Frontal cortex (tissue), 4 donors: ENCODE data around the gene EHBP1. TPM values are rescaled to one million over a fixed set of nuclear protein-coding genes. Genes with fewer than 3 reads are reported as not detected.
A peak's percentile ranks its signal among the peaks of the same experiment; 100 is the strongest.
"Not testable (repeated sequence)": the region's sequence is repeated elsewhere in the genome, so short reads cannot be mapped to it uniquely, and the experiment has no call there.

Source experiments
- DNase-seq, 2 donors: peaks; one replicate each; pipeline ENCODE4 v3.0.0; 2012; ENCODE audit warnings: low spot score in 2 of 2
- FAIRE-seq: peaks from 2 replicates; lab custom pipeline; 2012; peaks lifted over from hg19 to GRCh38; lab: Jason Lieb, UNC
- total RNA-seq: library from RNA; depleted of rRNA; stranded (reverse); fragments of >200 nt; gene quantifications from one replicate; pipeline ENCODE4 v1.2.3, GENCODE V29; 2014
- donor health status: control.
- donor health status: control.
- donor health status: control.

The EHBP1 gene
- total RNA-seq, 1 donor from 2014 or later = 127 TPM

DNA sequence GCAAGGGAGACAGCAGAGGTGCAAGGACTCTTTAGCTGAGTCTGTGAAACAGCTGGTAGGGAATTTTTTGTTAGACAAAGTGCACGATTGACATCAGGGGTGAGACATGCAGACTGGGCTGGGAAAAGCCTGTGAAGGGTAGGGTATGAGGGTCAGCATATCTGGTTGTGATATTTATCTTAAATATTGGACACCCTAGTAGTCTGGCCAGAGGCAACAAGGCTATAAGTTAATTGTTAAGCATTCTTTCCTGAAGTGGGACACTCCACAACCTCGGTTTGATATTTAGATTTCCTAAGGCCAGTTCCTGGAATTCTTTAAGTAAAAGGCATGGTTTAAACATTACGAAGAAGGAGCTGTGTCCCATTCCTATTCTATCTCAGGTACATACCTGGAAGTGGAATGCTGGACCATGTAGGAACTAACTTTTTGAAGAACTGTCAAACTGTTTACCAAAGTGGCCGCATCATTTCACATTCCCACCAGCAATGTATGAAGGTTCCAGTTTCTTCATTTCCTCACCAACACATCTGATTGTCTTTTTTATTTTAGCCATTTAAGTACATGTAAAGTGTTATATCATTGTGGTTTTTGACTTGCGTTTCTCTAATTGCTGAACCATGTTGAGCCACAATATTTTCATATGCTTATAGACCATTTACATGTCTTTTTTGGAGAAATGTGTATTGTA lies 22.5 kb downstream of the EHBP1 start:
- DNase-seq (no peak), FAIRE-seq (no peak)

DNA sequence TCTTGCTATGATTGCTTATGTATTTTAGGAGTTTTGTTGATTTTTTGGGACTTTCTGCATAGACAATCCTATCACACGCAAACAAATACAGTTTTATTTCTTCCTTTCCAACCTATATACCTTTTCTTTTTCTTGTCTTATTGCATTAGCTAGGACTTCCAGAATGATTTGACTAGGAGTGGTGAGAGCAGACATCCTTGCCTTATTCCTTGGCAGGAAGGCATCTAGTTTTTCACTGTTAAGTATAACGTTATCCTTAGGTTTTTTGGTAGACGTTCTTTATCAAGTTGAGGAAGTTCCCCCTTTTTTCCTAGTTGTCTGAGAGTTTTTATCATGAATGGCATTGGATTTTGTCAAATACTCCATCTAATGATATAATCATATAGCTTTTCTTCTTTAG lies 25.8 kb downstream of the EHBP1 start:
- FAIRE-seq (no peak), DNase-seq (no peak)

DNA sequence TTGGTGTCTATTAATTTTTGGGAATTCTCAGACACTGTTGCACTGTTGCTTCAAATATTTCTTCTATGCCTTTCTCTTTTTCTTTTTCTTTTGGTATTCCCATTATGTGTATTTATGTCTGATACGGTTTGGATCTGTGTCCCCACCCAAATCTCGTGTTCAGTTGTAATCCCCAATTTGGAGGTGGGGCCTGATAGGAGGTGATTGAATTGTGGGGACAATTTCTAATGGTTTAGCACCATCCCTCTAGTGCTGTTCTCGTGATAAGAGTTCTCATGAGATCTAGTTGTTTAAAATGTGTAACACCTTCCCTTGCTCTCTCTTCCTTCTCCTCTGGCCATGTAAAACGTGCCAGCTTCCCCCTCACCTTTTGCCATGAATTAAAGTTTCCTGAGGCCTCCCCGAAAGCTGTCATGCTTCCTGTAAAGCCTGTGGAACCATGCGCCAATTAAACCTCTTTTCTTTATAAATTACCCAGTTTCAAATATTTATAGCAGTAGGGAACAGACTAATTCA lies 26.8 kb downstream of the EHBP1 start:
- DNase-seq (no peak), FAIRE-seq (no peak)

DNA sequence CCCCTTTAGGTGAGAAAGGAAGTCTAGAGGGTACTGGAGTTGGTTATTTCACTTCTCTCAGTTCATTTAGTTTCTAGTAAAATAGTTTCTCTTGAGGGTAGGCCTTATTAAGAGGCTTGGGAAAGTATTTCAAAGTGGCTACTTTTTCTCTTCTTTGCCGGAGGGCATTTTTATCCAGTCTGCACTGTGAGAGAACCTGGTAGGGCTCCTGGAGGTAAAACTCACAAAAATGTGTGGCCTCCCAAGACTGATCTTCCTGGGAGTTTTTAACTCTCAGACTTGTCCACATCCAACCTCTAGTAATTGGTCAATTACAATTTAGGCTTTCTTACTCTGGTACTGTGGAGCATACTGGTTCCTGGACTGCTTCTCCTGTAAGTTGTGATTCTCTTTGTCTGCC lies 28.0 kb downstream of the EHBP1 start:
- DNase-seq (no peak), FAIRE-seq (no peak)

DNA sequence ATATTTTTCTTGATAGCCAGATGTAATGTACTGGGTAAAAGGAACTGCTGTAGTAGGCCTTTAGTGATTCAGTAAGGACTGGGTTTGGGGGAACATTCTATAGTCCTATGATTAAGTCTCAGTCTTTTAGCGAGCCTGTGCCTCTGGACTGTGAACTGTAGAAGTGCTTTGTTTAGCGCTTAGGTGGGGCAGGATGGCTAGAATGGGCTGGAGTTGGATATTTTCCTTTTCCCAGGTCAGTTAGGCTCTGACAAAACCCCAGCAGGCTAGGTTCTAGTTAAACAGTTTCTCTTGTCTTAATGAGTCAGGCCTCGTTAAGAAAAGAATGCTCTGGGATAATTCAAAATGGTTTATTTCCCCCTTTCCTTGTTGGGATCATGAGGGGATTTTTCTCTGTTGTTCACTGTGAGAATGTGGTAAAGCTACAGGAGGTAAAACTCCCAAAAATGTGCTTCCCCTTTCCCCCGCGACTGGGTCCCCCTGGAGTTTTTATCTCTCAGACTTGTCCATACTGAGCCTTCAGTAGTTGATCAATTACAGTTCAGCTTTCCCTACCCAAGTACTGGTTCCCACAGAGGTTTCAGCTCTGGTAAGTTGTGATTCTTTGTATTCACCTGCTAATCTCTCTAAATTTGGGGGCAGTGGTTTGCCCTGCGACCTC lies 31.5 kb downstream of the EHBP1 start:
- FAIRE-seq (no peak), DNase-seq (no peak)

DNA sequence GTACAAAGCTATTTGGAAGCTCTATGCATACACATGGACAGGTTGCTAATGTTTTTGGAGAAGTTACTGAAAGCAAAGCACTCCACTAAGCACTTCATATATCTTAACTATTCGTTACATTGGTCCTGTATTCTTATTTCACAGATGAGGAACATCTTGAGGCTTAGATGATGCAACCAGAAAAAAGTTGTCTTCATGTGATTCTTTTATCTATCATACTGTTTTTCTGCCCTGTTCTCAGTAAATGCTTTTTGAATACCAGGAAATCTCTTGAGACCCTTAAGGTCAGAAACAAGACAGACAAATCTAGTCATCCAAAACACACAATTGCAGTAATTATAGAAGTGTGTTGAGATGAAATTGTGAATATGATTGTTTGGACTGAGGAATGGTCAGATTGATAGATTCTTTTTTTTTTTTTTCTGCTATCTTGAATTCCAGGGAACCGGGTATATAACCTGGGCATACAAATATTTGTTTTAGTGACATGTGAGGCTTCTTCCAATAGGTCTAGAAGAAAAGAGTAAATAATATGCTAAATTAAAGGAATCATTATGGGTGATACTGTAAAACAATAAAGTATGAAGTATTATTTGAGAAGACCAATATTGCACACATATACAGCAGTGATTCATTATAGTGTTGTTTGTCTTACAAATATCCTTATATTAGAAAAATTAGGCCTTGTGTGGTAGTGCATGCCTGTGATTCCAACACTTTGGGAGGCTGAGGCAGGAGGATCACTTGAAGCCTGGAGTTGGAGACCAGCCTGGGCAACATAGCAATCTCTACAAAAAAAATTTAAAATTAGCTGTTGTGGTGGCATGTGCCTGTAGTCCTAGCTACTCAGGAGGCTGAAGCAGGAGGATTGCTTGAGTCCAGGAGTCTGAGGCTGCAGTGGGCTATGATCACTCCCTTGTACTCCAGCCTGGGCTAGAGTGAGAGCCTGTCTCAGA lies 33.7 kb downstream of the EHBP1 start:
- FAIRE-seq (no peak), DNase-seq (no peak)

DNA sequence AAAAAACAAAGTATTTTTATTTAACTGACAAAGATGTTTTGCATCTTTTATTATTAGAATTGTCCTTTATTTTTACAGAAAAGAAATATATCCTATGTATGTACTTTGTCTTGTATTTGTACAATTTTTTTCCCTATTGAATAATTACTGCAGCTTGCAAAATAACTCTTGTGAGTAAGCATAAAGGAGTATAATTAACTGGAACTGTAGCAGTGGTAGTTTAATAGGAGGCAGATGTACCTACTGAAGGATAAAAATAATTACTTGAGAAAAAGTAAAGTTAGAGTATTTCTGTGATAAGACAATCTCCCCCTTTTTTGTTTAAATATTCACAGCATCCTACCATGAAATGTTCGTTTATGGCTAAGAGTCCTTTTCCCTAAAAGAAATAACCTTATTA lies 34.7 kb downstream of the EHBP1 start:
- FAIRE-seq (peak; percentile 85), DNase-seq (no peak)

DNA sequence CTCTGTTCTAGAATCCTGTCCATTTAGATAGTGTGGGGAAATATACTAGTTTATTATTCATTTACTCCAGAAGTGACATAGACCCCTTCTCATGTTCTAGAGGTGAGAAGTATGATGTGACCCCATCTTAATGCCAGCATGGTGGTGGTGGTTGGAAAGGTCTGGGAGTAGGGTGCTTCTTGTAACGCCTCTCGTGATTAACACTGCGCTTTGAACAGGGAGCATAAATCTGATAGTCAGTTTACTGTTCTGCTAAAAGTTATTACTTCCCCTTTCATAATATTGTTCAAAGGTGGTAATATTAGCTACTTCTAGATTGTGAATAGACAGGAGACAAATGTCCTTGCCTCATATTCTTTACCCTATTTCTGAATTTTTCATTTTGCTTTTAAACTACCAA lies 35.6 kb downstream of the EHBP1 start:
- DNase-seq (no peak), FAIRE-seq (no peak)

DNA sequence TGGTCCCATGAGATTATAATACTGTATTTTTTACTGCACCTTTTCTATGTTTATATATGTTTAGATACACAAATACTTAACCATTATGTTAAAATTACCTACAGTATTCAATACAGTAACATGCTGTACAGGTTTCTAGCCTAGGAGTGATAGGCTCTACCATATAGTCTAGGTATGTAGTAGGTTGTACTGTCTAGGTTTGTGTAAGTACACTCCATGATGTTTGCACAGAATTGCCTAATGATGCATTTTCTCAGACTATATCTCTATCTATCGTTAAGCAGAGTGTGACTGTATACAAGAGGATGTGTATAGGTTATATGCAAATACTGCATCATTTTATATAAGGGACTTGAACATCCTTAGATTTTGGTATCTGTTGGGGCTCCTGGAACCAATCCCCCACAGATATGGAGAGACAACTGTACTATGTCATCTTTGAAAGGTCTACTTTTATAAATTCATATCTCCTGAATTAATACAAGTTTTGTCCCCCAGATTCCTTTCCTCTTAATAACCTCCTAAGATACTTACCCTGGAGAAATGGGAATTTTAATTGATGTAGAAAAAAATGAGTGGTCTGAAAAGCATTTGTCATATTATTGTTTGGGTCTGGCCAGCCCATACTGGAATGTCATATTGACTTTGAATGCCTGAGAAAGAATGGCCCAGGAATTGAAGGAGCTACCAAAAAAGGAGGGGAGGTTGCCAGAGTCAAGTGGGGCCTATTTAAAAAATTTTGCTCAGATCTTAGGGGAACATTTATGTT lies 36.6 kb downstream of the EHBP1 start:
- FAIRE-seq (no peak), DNase-seq (no peak)

DNA sequence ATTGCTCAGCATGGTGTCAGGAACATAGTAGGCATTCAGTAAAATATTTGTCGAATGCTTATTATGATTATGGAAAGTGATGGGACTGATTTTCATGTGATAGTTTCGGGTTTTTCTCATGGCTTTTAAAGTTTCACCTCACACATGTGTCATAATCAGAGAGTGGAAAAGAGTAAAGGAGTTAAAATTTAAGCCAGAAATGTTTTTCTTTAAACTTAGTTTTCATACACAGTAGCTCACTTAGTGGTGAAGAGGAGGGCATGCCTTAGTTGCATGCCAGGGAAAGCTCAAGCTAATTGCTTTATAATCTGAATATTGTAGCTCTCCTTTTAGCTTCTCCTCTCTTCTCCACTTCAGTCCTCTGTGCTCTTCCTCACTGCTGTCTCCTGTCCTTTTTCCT lies 38.0 kb downstream of the EHBP1 start:
- FAIRE-seq (no peak), DNase-seq (no peak)

DNA sequence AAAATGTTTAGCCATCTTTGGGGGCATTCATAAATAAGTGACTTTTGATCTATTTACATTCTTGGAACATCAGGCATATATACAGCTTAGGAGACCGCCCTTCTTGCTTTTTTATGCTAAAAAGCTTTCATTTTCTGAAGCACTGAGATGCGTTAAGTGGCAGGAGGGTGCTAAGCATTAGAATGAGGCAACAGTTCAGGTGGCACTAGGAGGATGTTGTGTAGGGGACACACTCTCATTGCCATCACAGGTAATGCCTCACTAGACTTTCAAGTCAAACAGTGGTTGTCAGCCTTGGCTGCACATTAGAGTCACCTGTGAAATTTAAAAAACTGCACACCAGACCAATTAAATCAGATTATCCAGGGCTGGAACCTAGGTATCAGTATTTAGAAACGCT lies 39.1 kb downstream of the EHBP1 start:
- DNase-seq (no peak), FAIRE-seq (no peak)

DNA sequence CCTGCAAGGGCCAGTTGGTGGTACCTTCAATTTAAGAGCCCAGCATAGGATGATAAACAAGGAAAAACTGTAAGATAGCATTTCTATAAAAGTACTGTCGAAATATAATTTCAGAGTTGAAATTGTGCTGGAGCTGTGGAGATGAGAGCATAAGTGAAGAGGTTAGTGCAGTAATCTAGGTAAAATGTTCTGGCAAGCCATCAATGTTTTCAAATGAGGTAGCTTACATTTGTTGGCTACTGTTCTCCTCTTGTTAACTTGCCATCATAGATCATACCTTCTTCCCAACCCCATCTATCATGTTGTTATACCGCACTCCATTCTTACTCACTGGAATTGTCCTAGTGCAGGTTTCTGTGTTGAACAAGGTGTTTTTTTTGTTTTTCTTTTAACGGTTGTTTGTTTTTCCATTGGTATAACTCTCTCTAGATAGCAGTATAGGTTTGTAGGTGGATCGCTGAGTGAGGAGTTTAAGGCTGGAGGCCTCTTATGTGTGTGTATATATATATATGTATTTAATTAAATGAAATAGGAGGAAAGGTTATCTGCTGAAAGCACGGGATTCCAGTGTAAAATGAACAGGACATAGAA lies 40.5 kb downstream of the EHBP1 start:
- no peak for FAIRE-seq

DNA sequence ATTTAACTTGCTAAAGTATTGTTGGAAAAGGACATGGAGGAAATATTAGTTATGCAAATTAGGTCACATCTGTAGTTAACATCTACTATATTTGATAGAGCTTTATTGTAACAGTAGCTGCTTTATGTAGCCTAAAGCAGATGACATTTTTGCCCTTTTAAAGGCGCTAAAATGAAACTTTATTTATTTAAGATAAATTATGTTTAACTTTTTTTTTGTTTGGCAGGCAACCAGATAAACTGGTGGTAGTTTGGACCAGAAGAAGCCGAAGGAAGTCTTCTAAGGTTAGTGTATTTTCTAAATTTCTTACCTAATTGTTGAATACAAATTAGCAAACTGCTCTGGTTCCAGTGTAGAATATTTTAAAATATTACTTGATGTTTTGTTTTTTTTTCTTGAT lies 41.7 kb downstream of the EHBP1 start:
- no peak for DNase-seq
- FAIRE-seq = no peak

More for the DNA sequence above, 40.5 kb downstream of the EHBP1 start:
- no peak for DNase-seq

DNA sequence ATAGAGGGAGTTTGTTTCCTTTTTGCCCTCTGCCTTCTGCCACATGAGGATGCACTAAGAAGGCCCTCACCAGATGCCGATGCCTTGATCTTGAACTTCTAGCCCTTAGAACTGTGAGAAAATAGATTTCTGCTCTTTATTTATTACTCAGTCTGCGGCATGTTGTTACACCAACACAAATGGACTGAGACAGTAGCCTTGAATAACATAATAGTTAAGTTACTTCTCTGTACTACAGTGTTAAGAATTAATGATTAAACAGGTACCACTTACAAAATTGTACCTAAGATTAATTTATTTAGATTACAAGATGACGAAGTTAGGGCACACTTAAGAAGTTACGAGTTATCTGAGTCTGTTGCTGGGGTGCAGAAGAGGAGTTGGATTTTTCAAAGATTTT lies 42.4 kb downstream of the EHBP1 start:
- FAIRE-seq = no peak
- DNase-seq = no peak

DNA sequence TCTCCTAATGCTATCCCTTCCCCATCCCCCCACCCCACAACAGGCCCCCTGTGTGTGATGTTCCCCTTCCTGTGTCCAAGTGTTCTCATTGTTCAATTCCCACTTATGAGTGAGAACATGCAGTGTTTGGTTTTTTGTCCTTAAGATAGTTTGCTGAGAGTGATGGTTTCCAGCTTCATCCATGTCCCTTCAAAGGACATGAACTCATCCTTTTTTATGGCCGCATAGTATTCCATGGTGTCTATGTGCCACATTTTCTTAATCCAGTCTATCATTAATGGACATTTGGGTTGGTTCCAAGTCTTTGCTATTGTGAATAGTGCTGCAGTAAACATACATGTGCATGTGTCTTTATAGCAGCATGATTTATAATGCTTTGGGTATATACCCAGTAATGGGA lies 43.6 kb downstream of the EHBP1 start:
- not testable (repeated sequence) for FAIRE-seq, DNase-seq

DNA sequence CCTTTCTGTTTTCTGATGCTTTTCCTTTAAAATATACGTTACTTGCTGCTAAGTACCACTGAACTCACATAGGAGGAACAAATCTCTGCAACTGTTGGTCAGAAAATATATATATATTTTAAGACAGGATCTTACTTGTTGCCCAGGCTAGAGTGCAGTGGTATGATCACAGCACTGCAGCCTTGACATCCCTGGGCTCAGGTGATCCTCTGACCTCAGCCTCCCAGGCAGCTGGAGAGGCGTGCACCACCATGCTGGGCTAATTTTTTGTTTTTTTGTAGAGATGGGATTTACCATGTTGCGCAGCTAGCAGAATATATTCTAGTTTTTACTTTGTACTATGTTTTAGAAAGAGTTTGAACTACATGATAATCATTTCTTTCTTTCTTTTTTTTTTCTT lies 51.5 kb downstream of the EHBP1 start:
- no peak for DNase-seq
- FAIRE-seq = no peak

DNA sequence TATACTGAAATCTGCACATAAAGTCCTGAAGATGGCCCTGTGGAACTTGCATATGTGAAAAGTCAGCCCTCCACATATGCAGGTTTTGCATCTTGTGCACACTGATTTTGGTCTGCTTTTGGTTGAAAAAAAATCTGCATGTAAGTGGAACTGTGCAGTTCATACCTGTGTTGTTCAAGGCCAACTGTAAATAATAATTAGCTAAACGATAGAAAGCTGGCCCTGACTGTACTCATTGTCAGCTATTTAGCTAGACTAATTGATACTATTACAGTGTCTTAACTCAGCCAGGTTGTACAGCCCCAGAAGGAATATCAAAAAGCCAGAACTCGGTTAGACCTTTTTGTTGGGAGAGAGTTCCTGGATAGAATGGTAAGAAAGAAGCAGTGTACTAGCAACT lies 54.5 kb downstream of the EHBP1 start:
- DNase-seq (no peak), FAIRE-seq (no peak)

DNA sequence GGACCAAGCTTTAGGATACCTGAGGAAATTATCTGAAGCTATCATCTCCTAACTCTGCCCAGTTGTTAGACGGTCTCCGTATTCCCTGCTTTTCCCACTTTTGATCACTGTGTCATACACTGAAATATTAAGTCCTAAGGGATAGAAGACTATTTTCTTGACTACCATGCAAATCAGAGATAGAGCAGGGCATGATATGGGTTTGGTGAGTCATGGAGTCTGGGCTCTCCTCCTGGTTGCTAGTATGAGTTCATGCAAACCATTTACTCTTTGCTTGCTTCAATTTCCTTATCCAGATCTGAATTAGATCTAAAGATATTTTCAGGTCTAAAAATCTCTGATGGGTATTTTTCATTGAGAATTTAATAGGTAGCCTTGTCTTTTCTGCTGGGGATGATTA lies 55.0 kb downstream of the EHBP1 start:
- DNase-seq (no peak), FAIRE-seq (no peak)

DNA sequence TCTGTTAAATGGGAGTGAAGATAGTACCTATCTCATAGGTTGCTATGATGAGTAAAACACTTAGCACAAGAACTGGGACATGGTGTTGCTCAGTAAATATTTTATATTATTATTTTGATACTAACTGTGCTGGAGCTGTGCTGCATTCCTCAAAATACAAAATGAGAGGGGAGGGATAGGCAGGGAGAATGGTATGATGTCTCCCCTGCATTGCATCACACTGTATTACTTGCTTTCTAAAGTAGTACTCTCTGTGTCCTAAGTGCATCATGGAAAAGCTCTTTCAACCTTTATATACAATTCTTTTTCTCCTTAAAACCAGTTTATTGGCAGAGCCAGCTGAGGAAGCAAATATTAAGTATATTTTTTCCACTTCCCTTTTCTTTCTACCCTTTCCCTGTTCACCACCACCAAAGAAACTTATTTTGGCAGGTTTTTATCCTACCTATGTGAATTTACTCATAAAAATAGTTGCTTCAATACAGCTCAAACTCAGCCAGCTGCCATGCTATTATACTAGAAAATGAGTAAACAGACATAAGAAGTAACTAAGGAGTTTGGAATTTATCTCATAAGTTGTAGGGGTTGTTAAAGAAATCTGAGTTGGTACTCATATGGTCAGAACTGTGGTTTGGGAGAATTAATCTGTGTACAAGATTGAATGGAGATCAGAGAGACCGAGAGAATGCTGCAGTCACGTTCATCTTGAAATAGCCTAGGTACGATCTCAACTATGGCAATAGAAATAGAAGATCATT lies 60.3 kb downstream of the EHBP1 start:
- FAIRE-seq (no peak), DNase-seq (no peak)
